Central memory CD8-positive, alpha-beta T cell (primary cell): ENCODE results near the gene EPHB4.
"Not testable (repeated sequence)": the region's sequence is repeated elsewhere in the genome, so short reads cannot be mapped to it uniquely, and the experiment has no call there.

Experiments
- ATAC-seq: fragments of 150-1000 bp; cut with Tn5 transposase; replicated peaks from 2 replicates; pipeline ENCODE4 v1.10.0; 2022; ENCODE audit warnings: mild to moderate bottlenecking, moderate FRiP score, moderate number of reproducible peaks; ENCODE audit not compliant: poor library complexity, severe bottlenecking; ENCODE audit errors: extremely low read depth
- DNase-seq, 2 donors: peaks; one replicate each; pipeline ENCODE4 v3.0.0; 2021; ENCODE audit warnings: low spot score in 2 of 2
- H3K27ac Mint-ChIP-seq: one replicate; pipeline ENCODE4 v1.8.0; 2022; ENCODE audit warnings: low read depth, mild to moderate bottlenecking, moderate library complexity, mixed read lengths
- H3K27me3 Mint-ChIP-seq: one replicate; pipeline ENCODE4 v1.8.0; 2022; ENCODE audit warnings: mixed read lengths
- H3K36me3 Mint-ChIP-seq: one replicate; pipeline ENCODE4 v1.8.0; 2022; ENCODE audit warnings: mild to moderate bottlenecking, moderate library complexity, mixed read lengths; ENCODE audit not compliant: insufficient read depth
- H3K4me1 Mint-ChIP-seq: one replicate; pipeline ENCODE4 v1.8.0; 2022; ENCODE audit warnings: mixed read lengths
- H3K4me3 Mint-ChIP-seq: one replicate; pipeline ENCODE4 v1.8.0; 2022; ENCODE audit warnings: mild to moderate bottlenecking, moderate library complexity, mixed read lengths
- H3K9me3 Mint-ChIP-seq: one replicate; pipeline ENCODE4 v1.8.0; 2022; ENCODE audit warnings: mixed read lengths

Gene EPHB4

GRCh38 chr7:100824499-100825214 is 2.7 kb downstream of the EPHB4 start:
- no peaks in the 10 kb centered on the region for H3K9me3 Mint-ChIP-seq
- no peak overlapping the region for H3K4me3 Mint-ChIP-seq
- no peak overlapping the region for H3K27ac Mint-ChIP-seq
- no peaks in the 10 kb centered on the region for H3K36me3 Mint-ChIP-seq
- ATAC-seq (no peak), DNase-seq (no peak)
- peaks cover 70% of the 10 kb centered on the region for H3K27me3 Mint-ChIP-seq
- H3K4me1 Mint-ChIP-seq: peaks cover 18% of the 10 kb centered on the region

GRCh38 chr7:100823534-100823933 is 3.8 kb downstream of the EPHB4 start:
- H3K27me3 Mint-ChIP-seq: peaks cover 58% of the 10 kb centered on the region
- H3K4me3 Mint-ChIP-seq: no peak overlapping the region
- H3K4me1 Mint-ChIP-seq: peaks cover 18% of the 10 kb centered on the region
- ATAC-seq (no peak), DNase-seq (no peak)
- no peaks in the 10 kb centered on the region for H3K36me3 Mint-ChIP-seq
- no peaks in the 10 kb centered on the region for H3K9me3 Mint-ChIP-seq
- no peak overlapping the region for H3K27ac Mint-ChIP-seq

GRCh38 chr7:100823140-100823525 is 4.2 kb downstream of the EPHB4 start:
- ATAC-seq (no peak), DNase-seq (no peak)
- Mint-ChIP-seq H3K9me3 (no peaks in the 10 kb centered on the region), H3K27ac (no peak overlapping the region), H3K27me3 (peaks cover 54% of the 10 kb centered on the region), H3K4me3 (no peak overlapping the region), H3K4me1 (peaks cover 17% of the 10 kb centered on the region), H3K36me3 (no peaks in the 10 kb centered on the region)

- Mint-ChIP-seq H3K4me3 (no peak overlapping the region), H3K9me3 (no peaks in the 10 kb centered on the region), H3K4me1 (peaks cover 12% of the 10 kb centered on the region), H3K27me3 (peaks cover 48% of the 10 kb centered on the region), H3K36me3 (no peaks in the 10 kb centered on the region), H3K27ac (no peak overlapping the region)
- DNase-seq (no peak), ATAC-seq (no peak)
Observed at GRCh38 chr7:100822236-100823139, 4.8 kb downstream of the EPHB4 start.

- H3K36me3 Mint-ChIP-seq: no peaks in the 10 kb centered on the region
- H3K27ac Mint-ChIP-seq: no peak overlapping the region
- ATAC-seq (no peak), DNase-seq (no peak)
- H3K9me3 Mint-ChIP-seq: no peaks in the 10 kb centered on the region
- H3K4me1 Mint-ChIP-seq: no peaks in the 10 kb centered on the region
- H3K27me3 Mint-ChIP-seq: peaks cover 23% of the 10 kb centered on the region
- H3K4me3 Mint-ChIP-seq: no peak overlapping the region
Observed at GRCh38 chr7:100819586-100819985, 7.7 kb downstream of the EPHB4 start.

- H3K27ac Mint-ChIP-seq: no peak overlapping the region
- DNase-seq: no peak
- no peak for ATAC-seq
- H3K9me3 Mint-ChIP-seq: no peaks in the 10 kb centered on the region
- peaks cover 15% of the 10 kb centered on the region for H3K27me3 Mint-ChIP-seq
- H3K4me1 Mint-ChIP-seq: no peaks in the 10 kb centered on the region
- H3K4me3 Mint-ChIP-seq: no peak overlapping the region
- no peaks in the 10 kb centered on the region for H3K36me3 Mint-ChIP-seq
Observed at GRCh38 chr7:100818825-100819224, 8.5 kb downstream of the EPHB4 start.

- Mint-ChIP-seq H3K27ac (no peak overlapping the region), H3K4me1 (no peaks in the 10 kb centered on the region), H3K4me3 (no peak overlapping the region), H3K27me3 (peaks cover 10% of the 10 kb centered on the region), H3K36me3 (peaks cover under 1% of the 10 kb centered on the region), H3K9me3 (no peaks in the 10 kb centered on the region)
- DNase-seq (no peak), ATAC-seq (no peak)
Observed at GRCh38 chr7:100818366-100818765, 9.0 kb downstream of the EPHB4 start.

GRCh38 chr7:100817097-100817496 is 10.2 kb downstream of the EPHB4 start:
- ATAC-seq (no peak), DNase-seq (no peak)
- no peaks in the 10 kb centered on the region for H3K9me3 Mint-ChIP-seq
- H3K36me3 Mint-ChIP-seq: peaks cover 2% of the 10 kb centered on the region
- H3K4me3 Mint-ChIP-seq: no peak overlapping the region
- no peaks in the 10 kb centered on the region for H3K4me1 Mint-ChIP-seq
- H3K27me3 Mint-ChIP-seq: no peaks in the 10 kb centered on the region
- H3K27ac Mint-ChIP-seq: no peak overlapping the region

GRCh38 chr7:100816515-100816914 is 10.8 kb downstream of the EPHB4 start:
- H3K4me1 Mint-ChIP-seq, H3K36me3 Mint-ChIP-seq, H3K27me3 Mint-ChIP-seq, H3K9me3 Mint-ChIP-seq, DNase-seq, ATAC-seq, H3K27ac Mint-ChIP-seq, H3K4me3 Mint-ChIP-seq: not testable (repeated sequence)

- Mint-ChIP-seq H3K9me3 (no peaks in the 10 kb centered on the region), H3K36me3 (peaks cover 3% of the 10 kb centered on the region), H3K4me3 (no peak overlapping the region), H3K4me1 (no peaks in the 10 kb centered on the region), H3K27me3 (no peaks in the 10 kb centered on the region), H3K27ac (no peak overlapping the region)
- DNase-seq: no peak
- ATAC-seq: no peak
Observed at GRCh38 chr7:100812729-100813128, 14.6 kb downstream of the EPHB4 start.

GRCh38 chr7:100811480-100811879 is 15.8 kb downstream of the EPHB4 start:
- no peak for DNase-seq
- H3K4me3 Mint-ChIP-seq: no peak overlapping the region
- H3K4me1 Mint-ChIP-seq: no peaks in the 10 kb centered on the region
- ATAC-seq: no peak
- H3K9me3 Mint-ChIP-seq: no peaks in the 10 kb centered on the region
- H3K27me3 Mint-ChIP-seq: no peaks in the 10 kb centered on the region
- no peak overlapping the region for H3K27ac Mint-ChIP-seq
- peaks cover 3% of the 10 kb centered on the region for H3K36me3 Mint-ChIP-seq

GRCh38 chr7:100808354-100808875 is 18.9 kb downstream of the EPHB4 start:
- no peaks in the 10 kb centered on the region for H3K4me1 Mint-ChIP-seq
- H3K9me3 Mint-ChIP-seq: no peaks in the 10 kb centered on the region
- peaks cover 3% of the 10 kb centered on the region for H3K36me3 Mint-ChIP-seq
- no peak for ATAC-seq
- no peak overlapping the region for H3K27ac Mint-ChIP-seq
- no peak for DNase-seq
- no peaks in the 10 kb centered on the region for H3K27me3 Mint-ChIP-seq
- H3K4me3 Mint-ChIP-seq: no peak overlapping the region

- not testable (repeated sequence) for ATAC-seq, H3K27ac Mint-ChIP-seq, H3K9me3 Mint-ChIP-seq, H3K4me3 Mint-ChIP-seq, H3K27me3 Mint-ChIP-seq, H3K36me3 Mint-ChIP-seq, H3K4me1 Mint-ChIP-seq, DNase-seq
Observed at GRCh38 chr7:100806883-100807282, 20.4 kb downstream of the EPHB4 start.
